ENCODE results near the gene CLDN5.

The CLDN5 gene

GRCh38 chr22:19499236-19499879 is 24.9 kb downstream of the CLDN5 start:
- Histone ChIP-seq H3K27me3 (ENCODE audit: insufficient read depth, poor library complexity, severe bottlenecking) (no peaks in the 10 kb centered on the region), H3K4me3 (ENCODE audit: severe bottlenecking) (no peak overlapping the region), H3K9me3 (ENCODE audit: severe bottlenecking) (no peaks in the 10 kb centered on the region), H3K27ac (ENCODE audit: poor library complexity, severe bottlenecking) (no peak overlapping the region), H3K4me1 (ENCODE audit: insufficient read depth, poor library complexity, severe bottlenecking) (no peaks in the 10 kb centered on the region), H3K36me3 (ENCODE audit: low read depth) (peaks cover 49% of the 10 kb centered on the region)
- TF ChIP-seq CTCF (IDR thresholded peaks at IDR 0.05; ENCODE audit: poor library complexity, severe bottlenecking): no peak
- no peak for ATAC-seq (ENCODE audit: low read depth)
- no peak for DNase-seq (ENCODE audit: low spot score)

- TF ChIP-seq CTCF (IDR thresholded peaks at IDR 0.05; ENCODE audit: poor library complexity, severe bottlenecking): no peak
- no peak overlapping the region for H3K27ac ChIP-seq (ENCODE audit: poor library complexity, severe bottlenecking)
- DNase-seq (ENCODE audit: low spot score) (no peak), ATAC-seq (ENCODE audit: low read depth) (no peak)
- no peaks in the 10 kb centered on the region for H3K9me3 ChIP-seq (ENCODE audit: severe bottlenecking)
- H3K36me3 ChIP-seq (ENCODE audit: low read depth): peaks cover 54% of the 10 kb centered on the region
- H3K27me3 ChIP-seq (ENCODE audit: insufficient read depth, poor library complexity, severe bottlenecking): no peaks in the 10 kb centered on the region
- H3K4me3 ChIP-seq (ENCODE audit: severe bottlenecking): no peak overlapping the region
- H3K4me1 ChIP-seq (ENCODE audit: insufficient read depth, poor library complexity, severe bottlenecking): no peaks in the 10 kb centered on the region
Measured at GRCh38 chr22:19498866-19499190, 25.4 kb downstream of the CLDN5 start.

GRCh38 chr22:19498154-19498865 is 25.9 kb downstream of the CLDN5 start:
- DNase-seq (ENCODE audit: low spot score) (no peak), ATAC-seq (ENCODE audit: low read depth) (no peak)
- no peaks in the 10 kb centered on the region for H3K27me3 ChIP-seq (ENCODE audit: insufficient read depth, poor library complexity, severe bottlenecking)
- H3K4me3 ChIP-seq (ENCODE audit: severe bottlenecking): no peak overlapping the region
- H3K36me3 ChIP-seq (ENCODE audit: low read depth): peaks cover 55% of the 10 kb centered on the region
- no peak overlapping the region for H3K27ac ChIP-seq (ENCODE audit: poor library complexity, severe bottlenecking)
- no peak for TF ChIP-seq CTCF (IDR thresholded peaks at IDR 0.05; ENCODE audit: poor library complexity, severe bottlenecking)
- H3K9me3 ChIP-seq (ENCODE audit: severe bottlenecking): no peaks in the 10 kb centered on the region
- no peaks in the 10 kb centered on the region for H3K4me1 ChIP-seq (ENCODE audit: insufficient read depth, poor library complexity, severe bottlenecking)

- no peaks in the 10 kb centered on the region for H3K9me3 ChIP-seq (ENCODE audit: severe bottlenecking)
- TF ChIP-seq CTCF (IDR thresholded peaks at IDR 0.05; ENCODE audit: poor library complexity, severe bottlenecking): no peak
- DNase-seq (ENCODE audit: low spot score) (no peak), ATAC-seq (ENCODE audit: low read depth) (peak; percentile 57; the same call in 2 of the 3 replicates)
- no peaks in the 10 kb centered on the region for H3K27me3 ChIP-seq (ENCODE audit: insufficient read depth, poor library complexity, severe bottlenecking)
- H3K27ac ChIP-seq (ENCODE audit: poor library complexity, severe bottlenecking): no peak overlapping the region
- peaks cover 57% of the 10 kb centered on the region for H3K36me3 ChIP-seq (ENCODE audit: low read depth)
- H3K4me1 ChIP-seq (ENCODE audit: insufficient read depth, poor library complexity, severe bottlenecking): no peaks in the 10 kb centered on the region
- no peak overlapping the region for H3K4me3 ChIP-seq (ENCODE audit: severe bottlenecking)
Measured at GRCh38 chr22:19497245-19497644, 27.0 kb downstream of the CLDN5 start.

- Histone ChIP-seq H3K27ac (ENCODE audit: poor library complexity, severe bottlenecking) (no peak overlapping the region), H3K27me3 (ENCODE audit: insufficient read depth, poor library complexity, severe bottlenecking) (no peaks in the 10 kb centered on the region), H3K4me1 (ENCODE audit: insufficient read depth, poor library complexity, severe bottlenecking) (no peaks in the 10 kb centered on the region), H3K9me3 (ENCODE audit: severe bottlenecking) (no peaks in the 10 kb centered on the region), H3K36me3 (ENCODE audit: low read depth) (peaks cover 62% of the 10 kb centered on the region), H3K4me3 (ENCODE audit: severe bottlenecking) (no peak overlapping the region)
- TF ChIP-seq CTCF (IDR thresholded peaks at IDR 0.05; ENCODE audit: poor library complexity, severe bottlenecking): no peak
- DNase-seq (ENCODE audit: low spot score): no peak
- no peak for ATAC-seq (ENCODE audit: low read depth)
Measured at GRCh38 chr22:19496324-19496630, 27.9 kb downstream of the CLDN5 start.
